ENCODE data around the gene TMEM200B.
"Not testable (repeated sequence)": the region's sequence is repeated elsewhere in the genome, so short reads cannot be mapped to it uniquely, and the experiment has no call there.

Gene TMEM200B

DNA sequence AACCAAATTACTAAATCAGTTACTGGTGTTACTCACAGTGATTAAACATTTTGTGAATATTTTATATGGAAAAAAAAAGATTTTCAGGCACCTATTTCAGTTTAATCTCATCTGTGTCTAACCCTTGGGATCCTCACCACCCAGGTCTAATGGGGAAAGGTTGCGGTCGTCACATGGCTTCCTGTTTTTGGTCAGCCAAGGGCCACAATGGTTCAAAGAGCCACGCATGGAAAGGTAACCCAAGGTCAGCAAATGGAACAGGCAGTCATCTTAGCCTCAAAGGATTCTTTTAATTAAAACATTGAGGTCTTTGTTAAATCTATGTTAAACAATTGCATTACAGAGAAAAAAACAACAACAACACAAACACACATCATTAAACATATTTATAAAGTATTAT, 36.1 kb upstream of the TMEM200B start:
- TF ChIP-seq MYC (IDR thresholded peaks at IDR 0.05; ENCODE audit: low read depth, low read length) = no peak
- TF ChIP-seq, protein P1, sequence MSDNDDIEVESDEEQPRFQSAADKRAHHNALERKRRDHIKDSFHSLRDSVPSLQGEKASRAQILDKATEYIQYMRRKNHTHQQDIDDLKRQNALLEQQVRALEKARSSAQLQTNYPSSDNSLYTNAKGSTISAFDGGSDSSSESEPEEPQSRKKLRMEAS (IDR thresholded peaks at IDR 0.05; ENCODE audit: low read depth, low read length) = no peak
- TF ChIP-seq POLR2A (IDR thresholded peaks at IDR 0.05; ENCODE audit: extremely low read depth, insufficient read length) = no peak
- TF ChIP-seq, protein P2, sequence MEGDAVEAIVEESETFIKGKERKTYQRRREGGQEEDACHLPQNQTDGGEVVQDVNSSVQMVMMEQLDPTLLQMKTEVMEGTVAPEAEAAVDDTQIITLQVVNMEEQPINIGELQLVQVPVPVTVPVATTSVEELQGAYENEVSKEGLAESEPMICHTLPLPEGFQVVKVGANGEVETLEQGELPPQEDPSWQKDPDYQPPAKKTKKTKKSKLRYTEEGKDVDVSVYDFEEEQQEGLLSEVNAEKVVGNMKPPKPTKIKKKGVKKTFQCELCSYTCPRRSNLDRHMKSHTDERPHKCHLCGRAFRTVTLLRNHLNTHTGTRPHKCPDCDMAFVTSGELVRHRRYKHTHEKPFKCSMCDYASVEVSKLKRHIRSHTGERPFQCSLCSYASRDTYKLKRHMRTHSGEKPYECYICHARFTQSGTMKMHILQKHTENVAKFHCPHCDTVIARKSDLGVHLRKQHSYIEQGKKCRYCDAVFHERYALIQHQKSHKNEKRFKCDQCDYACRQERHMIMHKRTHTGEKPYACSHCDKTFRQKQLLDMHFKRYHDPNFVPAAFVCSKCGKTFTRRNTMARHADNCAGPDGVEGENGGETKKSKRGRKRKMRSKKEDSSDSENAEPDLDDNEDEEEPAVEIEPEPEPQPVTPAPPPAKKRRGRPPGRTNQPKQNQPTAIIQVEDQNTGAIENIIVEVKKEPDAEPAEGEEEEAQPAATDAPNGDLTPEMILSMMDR (IDR thresholded peaks at IDR 0.05; ENCODE audit: low read depth, low read length) = no peak
- H3K4me3 ChIP-seq (ENCODE audit: low read depth, low read length) = no peak overlapping the region
- no peak for DNase-seq (ENCODE audit: low read depth)

DNA sequence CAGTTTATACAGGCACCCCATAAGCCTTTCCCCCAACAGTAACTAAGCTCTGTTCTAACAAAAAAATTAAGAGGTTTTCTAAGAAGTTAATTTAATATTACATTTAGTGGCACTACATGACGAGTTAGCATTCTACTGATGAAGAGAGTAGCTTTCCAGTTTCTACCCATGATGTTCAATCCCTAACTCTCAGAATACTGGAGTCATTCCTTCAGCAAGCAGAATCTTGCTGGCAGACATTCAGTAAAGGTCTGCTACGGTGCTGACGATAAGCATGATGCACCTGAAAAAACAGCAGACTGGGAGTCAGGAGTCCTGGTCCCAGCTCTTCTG, 33.5 kb upstream of the TMEM200B start:
- no peak overlapping the region for H3K4me3 ChIP-seq (ENCODE audit: low read depth, low read length)
- no peak for DNase-seq (ENCODE audit: low read depth)
- no peak for TF ChIP-seq MYC (IDR thresholded peaks at IDR 0.05; ENCODE audit: low read depth, low read length)
- TF ChIP-seq POLR2A (IDR thresholded peaks at IDR 0.05; ENCODE audit: extremely low read depth, insufficient read length) = no peak
- TF ChIP-seq, protein P2 (IDR thresholded peaks at IDR 0.05; ENCODE audit: low read depth, low read length) = no peak
- TF ChIP-seq, protein P1 (IDR thresholded peaks at IDR 0.05; ENCODE audit: low read depth, low read length) = no peak

DNA sequence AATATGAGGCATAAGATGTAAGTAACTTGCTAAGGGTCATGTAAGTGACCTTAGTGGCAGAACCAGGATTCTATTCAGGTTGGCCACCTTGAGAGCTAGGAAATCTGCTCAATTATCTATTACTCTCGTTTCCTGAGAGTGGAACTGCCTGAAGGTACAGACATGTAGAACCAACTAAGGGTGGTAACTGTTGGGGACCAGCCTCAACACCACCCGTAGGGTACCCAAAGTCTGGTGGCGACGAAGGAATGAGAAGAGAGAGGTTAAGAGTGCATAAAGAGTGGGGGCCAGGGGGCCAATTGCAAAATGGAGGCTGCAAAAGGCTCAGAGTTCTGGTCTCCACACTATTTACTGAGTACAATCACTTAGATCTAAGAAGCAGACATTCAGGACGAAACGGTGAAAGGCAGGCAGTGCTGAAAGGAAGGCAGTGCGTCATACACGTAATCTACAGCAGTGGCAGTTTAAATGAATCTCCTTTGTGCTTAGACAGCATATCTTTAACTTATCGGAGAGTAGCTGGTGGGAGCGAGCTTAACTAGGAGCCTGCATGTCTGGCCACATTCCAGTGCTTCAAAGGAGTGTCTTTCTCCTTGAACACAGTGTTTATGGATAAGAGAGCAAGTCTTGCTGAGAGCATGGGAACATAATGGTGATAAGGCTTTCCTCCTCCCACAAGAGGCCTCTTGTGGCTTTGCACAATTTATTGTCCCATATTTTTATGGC, 33.0 kb upstream of the TMEM200B start:
- no peak for DNase-seq (ENCODE audit: low read depth)
- TF ChIP-seq, protein P2 (IDR thresholded peaks at IDR 0.05; ENCODE audit: low read depth, low read length) = no peak
- TF ChIP-seq MYC (IDR thresholded peaks at IDR 0.05; ENCODE audit: low read depth, low read length) = no peak
- no peak overlapping the region for H3K4me3 ChIP-seq (ENCODE audit: low read depth, low read length)

DNA sequence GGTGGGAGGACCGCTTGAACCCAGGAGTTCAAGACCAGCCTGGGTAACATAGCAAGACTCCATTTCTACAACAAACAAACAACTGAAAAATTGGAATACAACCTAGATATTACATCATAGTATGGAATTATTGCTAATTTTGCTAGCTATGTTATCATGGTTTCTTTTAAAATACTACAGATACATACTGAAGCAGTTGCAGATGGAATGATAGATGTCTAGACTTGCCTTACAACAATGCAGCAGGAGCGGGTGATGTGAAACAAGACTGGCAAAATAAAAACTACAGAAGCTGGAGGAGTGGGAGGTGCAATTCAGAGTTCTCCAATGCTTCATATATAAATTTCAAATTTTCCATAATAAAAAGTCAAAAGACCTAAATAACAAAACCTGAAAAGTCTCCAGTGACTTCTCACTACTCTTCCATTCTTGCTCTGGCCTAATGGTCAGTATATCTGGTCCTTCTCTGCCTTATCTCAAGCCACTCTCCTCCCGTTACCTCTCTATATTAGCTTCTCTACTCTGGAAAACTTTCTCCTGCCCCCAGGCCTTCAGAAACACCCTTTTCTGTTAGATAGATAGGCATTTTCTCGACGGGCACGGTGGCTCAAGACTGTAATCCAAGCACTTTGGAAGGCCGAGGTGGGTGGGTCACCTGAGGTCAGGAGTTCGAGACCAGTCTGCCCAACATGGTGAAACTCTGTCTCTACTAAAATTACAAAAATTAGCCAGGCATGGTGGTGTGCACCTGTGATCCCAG, 28.5 kb upstream of the TMEM200B start:
- H3K4me3 ChIP-seq (ENCODE audit: low read depth, low read length) = no peak overlapping the region
- no peak for DNase-seq (ENCODE audit: low read depth)
- TF ChIP-seq, protein P1 (IDR thresholded peaks at IDR 0.05; ENCODE audit: low read depth, low read length) = no peak
- no peak for TF ChIP-seq POLR2A (IDR thresholded peaks at IDR 0.05; ENCODE audit: extremely low read depth, insufficient read length)

DNA sequence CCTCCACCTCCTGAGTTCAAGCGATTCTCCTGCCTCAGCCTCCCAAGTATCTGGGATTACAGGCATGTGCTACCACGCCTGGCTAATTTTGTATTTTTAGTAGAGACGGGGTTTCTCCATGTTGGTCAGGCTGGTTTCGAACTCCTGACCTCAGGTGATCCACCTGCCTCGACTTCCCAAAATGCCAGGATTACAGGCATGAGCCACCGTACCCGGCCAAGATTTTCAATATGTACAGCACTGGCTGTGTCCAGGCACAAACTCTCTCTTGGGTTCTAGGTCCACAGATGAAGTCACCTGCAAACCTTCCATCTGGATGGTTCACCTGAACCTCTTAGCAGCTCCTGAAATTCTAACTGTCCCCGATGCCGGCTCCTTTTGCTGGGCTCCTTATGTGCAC, 26.6 kb upstream of the TMEM200B start:
- not testable (repeated sequence) for DNase-seq (ENCODE audit: low read depth); H3K4me3 ChIP-seq (ENCODE audit: low read depth, low read length)

DNA sequence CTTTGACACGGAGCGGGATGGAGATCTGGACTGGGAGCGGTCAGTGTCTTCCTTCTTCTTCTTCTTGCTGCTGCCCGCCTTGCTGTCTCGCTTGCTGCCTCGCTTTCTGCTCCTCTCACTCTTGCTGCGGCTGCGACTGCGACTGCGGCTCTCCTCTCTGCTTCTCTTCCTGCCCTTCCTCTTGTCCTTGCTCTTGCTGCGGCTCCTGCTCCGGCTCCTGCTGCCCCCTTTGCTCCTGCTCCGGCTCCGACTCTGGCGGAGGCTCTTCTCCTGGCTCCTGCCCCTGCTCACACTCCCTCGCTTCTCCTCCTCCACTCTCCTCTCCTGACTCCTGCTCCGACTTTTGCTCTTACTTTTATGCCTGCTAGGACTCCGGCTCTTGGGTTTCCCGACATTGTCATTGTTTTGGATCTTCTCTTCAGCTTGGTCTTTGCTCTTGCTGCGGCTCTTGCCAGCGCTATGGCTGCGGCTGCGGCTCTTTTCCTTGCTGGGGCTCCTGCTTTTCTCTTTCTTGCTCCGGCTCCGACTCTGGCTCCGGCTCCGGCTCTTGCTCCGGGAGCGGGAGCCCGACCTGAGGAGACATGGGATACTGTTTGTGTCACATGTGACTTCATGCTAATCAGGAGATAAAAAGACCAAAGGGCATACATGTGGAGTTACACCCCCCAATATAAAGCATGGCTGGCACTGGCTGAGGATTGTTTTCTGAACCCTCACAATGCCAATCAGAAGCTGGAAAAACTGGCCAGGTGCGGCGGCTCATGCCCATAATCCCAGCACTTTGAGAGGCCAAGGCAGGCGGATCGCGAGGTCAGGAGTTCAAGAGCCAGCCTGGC, 25.2 kb upstream of the TMEM200B start:
- TF ChIP-seq, protein P1 (IDR thresholded peaks at IDR 0.05; ENCODE audit: low read depth, low read length) = no peak
- TF ChIP-seq POLR2A (IDR thresholded peaks at IDR 0.05; ENCODE audit: extremely low read depth, insufficient read length) = no peak
- TF ChIP-seq, protein P2 (IDR thresholded peaks at IDR 0.05; ENCODE audit: low read depth, low read length) = no peak
- TF ChIP-seq MYC (IDR thresholded peaks at IDR 0.05; ENCODE audit: low read depth, low read length) = no peak
- DNase-seq (ENCODE audit: low read depth) = no peak
- no peak overlapping the region for H3K4me3 ChIP-seq (ENCODE audit: low read depth, low read length)

Measured in NB4 (cell line).